Esophagus squamous epithelium (tissue), 4 donors: ENCODE data around the gene SEMA6A.

Experiments
- POLR2A ChIP-seq, 4 donors: fragments of 450-650 bp; IDR thresholded peaks; one replicate each; pipeline ENCODE4 v1.6.1; 2017; ENCODE audit warnings: antibody characterized with exemption in 4 of 4, mild to moderate bottlenecking in 4 of 4, moderate library complexity in 3 of 4
- TF ChIP-seq, protein P1 (sequence below), 6 experiments: fragments of 450-650 bp in 4 of 6; fragments of 200-600 bp in 2 of 6; sonication (generic) in 2 of 6; IDR thresholded peaks; one replicate each; pipeline ENCODE4 v1.5.1; 2016 to 2019; ENCODE audit warnings: antibody characterized with exemption in 6 of 6, mild to moderate bottlenecking in 4 of 6, moderate library complexity in 4 of 6

DNA sequence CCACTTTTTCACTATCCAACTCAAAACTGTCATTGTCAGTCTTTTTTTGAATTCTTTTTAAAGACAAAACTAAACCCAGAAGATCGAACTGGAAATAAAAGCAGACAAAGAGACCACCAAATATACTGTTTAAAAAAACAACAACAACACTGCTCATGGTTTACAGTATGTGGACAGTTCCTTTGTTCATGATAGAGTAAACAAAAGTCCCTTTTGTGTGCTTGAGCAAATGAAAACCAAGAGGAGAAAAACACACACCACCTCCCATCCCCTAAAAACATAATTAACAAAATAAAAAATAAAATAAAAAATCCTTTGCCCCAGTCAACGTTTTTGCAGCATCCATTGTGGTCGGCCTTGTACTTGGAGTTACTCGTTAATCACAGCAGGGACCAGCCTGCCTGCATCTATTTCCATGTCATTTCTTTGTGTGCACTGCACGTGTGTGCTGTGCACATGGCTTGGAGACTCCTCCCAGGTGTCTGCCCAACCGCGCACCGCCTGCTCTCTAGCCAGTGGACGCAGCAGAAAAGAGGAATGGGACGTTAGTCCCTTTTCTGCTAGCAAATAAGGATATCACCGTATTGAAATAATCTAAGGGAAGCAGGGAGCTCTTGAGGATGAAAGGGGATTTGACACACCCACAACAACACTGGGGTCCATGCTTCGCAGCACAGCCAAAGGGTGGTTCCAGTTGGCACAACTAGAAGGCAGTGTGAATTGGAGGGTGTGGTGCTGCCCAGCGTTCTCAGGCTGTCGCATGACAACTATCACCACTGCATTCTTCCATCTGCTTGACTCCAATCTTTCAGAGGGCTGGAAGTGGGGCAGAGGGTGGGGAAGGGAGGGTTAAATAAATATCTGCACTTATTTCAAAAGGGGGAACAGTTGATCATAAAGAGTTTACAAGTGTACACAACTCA, 130.0 kb downstream of the SEMA6A start:
- TF ChIP-seq, protein P1, sequence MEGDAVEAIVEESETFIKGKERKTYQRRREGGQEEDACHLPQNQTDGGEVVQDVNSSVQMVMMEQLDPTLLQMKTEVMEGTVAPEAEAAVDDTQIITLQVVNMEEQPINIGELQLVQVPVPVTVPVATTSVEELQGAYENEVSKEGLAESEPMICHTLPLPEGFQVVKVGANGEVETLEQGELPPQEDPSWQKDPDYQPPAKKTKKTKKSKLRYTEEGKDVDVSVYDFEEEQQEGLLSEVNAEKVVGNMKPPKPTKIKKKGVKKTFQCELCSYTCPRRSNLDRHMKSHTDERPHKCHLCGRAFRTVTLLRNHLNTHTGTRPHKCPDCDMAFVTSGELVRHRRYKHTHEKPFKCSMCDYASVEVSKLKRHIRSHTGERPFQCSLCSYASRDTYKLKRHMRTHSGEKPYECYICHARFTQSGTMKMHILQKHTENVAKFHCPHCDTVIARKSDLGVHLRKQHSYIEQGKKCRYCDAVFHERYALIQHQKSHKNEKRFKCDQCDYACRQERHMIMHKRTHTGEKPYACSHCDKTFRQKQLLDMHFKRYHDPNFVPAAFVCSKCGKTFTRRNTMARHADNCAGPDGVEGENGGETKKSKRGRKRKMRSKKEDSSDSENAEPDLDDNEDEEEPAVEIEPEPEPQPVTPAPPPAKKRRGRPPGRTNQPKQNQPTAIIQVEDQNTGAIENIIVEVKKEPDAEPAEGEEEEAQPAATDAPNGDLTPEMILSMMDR (IDR thresholded peaks at IDR 0.05) = no peak
- TF ChIP-seq POLR2A (IDR thresholded peaks at IDR 0.05) = no peak
